H1 (cell line): ENCODE measurements around the gene FFAR2. TPM values are rescaled to one million over a fixed set of nuclear protein-coding genes. Genes with fewer than 3 reads are reported as not detected.

ENCODE experiments used
- CTCF ChIA-PET: fragments of 300-600 bp; sonication (Branson Sonifier 250); formaldehyde crosslinking; loops from one replicate; lab custom pipeline; 2021; ENCODE audit not compliant: partially characterized antibody; lab: Charles Lee
- POLR2A ChIA-PET: fragments of 300-600 bp; sonication (Branson Sonifier 250); formaldehyde crosslinking; loops from one replicate; lab custom pipeline; 2021; ENCODE audit warnings: inconsistent platforms; ENCODE audit not compliant: partially characterized antibody; lab: Charles Lee
- DNase-seq, 2 experiments: peaks; one replicate each; pipeline versions ENCODE4 v3.0.0 to v3.0.0-alpha.2; 2010 to 2022; ENCODE audit warnings: low spot score in 2 of 2, low read depth in 1 of 2, mixed read lengths in 1 of 2
- FAIRE-seq: peaks from 2 replicates; lab custom pipeline; 2011; peaks lifted over from hg19 to GRCh38; lab: Jason Lieb, UNC
- H2AFZ ChIP-seq: 2 replicates; pipeline ENCODE4 v1.8.1; 2012; ENCODE audit warnings: low read length, inconsistent platforms
- H2AK5ac ChIP-seq: 2 replicates; pipeline ENCODE4 v1.6.1; 2013; ENCODE audit warnings: low read depth, low read length
- H2BK120ac ChIP-seq: replicated peaks from 2 replicates; pipeline ENCODE3; 2013; ENCODE audit warnings: low read depth, low read length, inconsistent platforms
- H2BK12ac ChIP-seq: 2 replicates; pipeline ENCODE4 v1.6.1; 2013; ENCODE audit warnings: low read depth, low read length
- H2BK15ac ChIP-seq: 2 replicates; pipeline ENCODE4 v1.6.1; 2013; ENCODE audit warnings: low read length
- H2BK20ac ChIP-seq: 2 replicates; pipeline ENCODE4 v1.6.1; 2013; ENCODE audit warnings: low read length
- H2BK5ac ChIP-seq: 2 replicates; pipeline ENCODE4 v1.6.1; 2013; ENCODE audit warnings: low read depth, low read length
- H3K14ac ChIP-seq: 2 replicates; pipeline ENCODE4 v1.6.1; 2013; ENCODE audit warnings: inconsistent platforms; ENCODE audit not compliant: insufficient read length
- H3K18ac ChIP-seq: 2 replicates; pipeline ENCODE4 v1.6.1; 2013; ENCODE audit warnings: low read length; ENCODE audit errors: extremely low read depth
- H3K23ac ChIP-seq: 2 replicates; pipeline ENCODE4 v1.6.1; 2013; ENCODE audit warnings: inconsistent platforms; ENCODE audit not compliant: insufficient read length
- H3K23me2 ChIP-seq: 2 replicates; pipeline ENCODE4 v1.6.1; 2013; ENCODE audit warnings: low read depth, low read length
- H3K27ac ChIP-seq: 2 replicates; pipeline ENCODE4 v1.6.1; 2011; ENCODE audit warnings: low read depth, low read length, inconsistent platforms
- H3K27me3 ChIP-seq, 4 experiments: replicated peaks in 1 of 4; 1 replicate in 1 of 4; 2 replicates in 3 of 4; pipeline versions ENCODE4 v1.6.1 to v1.8.1; 2011 to 2013; ENCODE audit warnings: low read length in 3 of 4, mild to moderate bottlenecking in 3 of 4, inconsistent platforms in 2 of 4, mixed read lengths in 2 of 4, moderate library complexity in 1 of 4; ENCODE audit not compliant: control insufficient read depth in 3 of 4, insufficient read depth in 3 of 4; ENCODE audit errors: extremely low read depth in 1 of 4
- H3K36me3 ChIP-seq, 4 experiments: 2 replicates each; pipeline versions ENCODE4 v1.6.1 to v1.8.1; 2011 to 2013; ENCODE audit warnings: mild to moderate bottlenecking in 4 of 4, low read length in 3 of 4, moderate library complexity in 2 of 4, control low read depth in 1 of 4, inconsistent platforms in 1 of 4; ENCODE audit not compliant: insufficient read depth in 4 of 4, control insufficient read depth in 2 of 4
- H3K4ac ChIP-seq: replicated peaks from 2 replicates; pipeline ENCODE3; 2013; ENCODE audit warnings: low read length, low read depth, mixed read lengths, inconsistent platforms; ENCODE audit not compliant: insufficient read length
- H3K4me1 ChIP-seq, 4 experiments: replicated peaks in 1 of 4; 1 replicate in 1 of 4; 2 replicates in 3 of 4; pipeline versions ENCODE4 v1.6.1 to v1.8.1; 2011 to 2013; ENCODE audit warnings: low read length in 3 of 4, inconsistent platforms in 2 of 4, mixed read lengths in 1 of 4; ENCODE audit not compliant: insufficient read depth in 4 of 4, control insufficient read depth in 3 of 4
- H3K4me2 ChIP-seq, 2 experiments: 2 replicates each; pipeline versions ENCODE4 v1.6.1 to v1.8.1; 2011 to 2013; ENCODE audit warnings: low read depth in 2 of 2, low read length in 2 of 2, control low read depth in 1 of 2, inconsistent platforms in 1 of 2, mild to moderate bottlenecking in 1 of 2; ENCODE audit not compliant: insufficient read depth in 1 of 2
- H3K4me3 ChIP-seq, 4 experiments: fragments of 200-600, 300-600 bp in 1 of 4; sonication (generic), shearing (Covaris generic), sonication (Bioruptor Twin) in 1 of 4; 2 replicates each; pipeline versions ENCODE4 v1.5.1 to v1.8.1; 2011 to 2016; ENCODE audit warnings: low read length in 4 of 4, low read depth in 3 of 4, control low read depth in 2 of 4, inconsistent platforms in 2 of 4, mild to moderate bottlenecking in 2 of 4, mixed read lengths in 1 of 4, moderate library complexity in 1 of 4; ENCODE audit not compliant: insufficient read depth in 2 of 4; ENCODE audit errors: extremely low read depth in 1 of 4
- H3K56ac ChIP-seq: replicated peaks from 2 replicates; pipeline ENCODE3; 2013; ENCODE audit warnings: low read depth, mild to moderate bottlenecking, mixed read lengths, low read length, inconsistent platforms; ENCODE audit not compliant: insufficient read length
- H3K79me1 ChIP-seq: 2 replicates; pipeline ENCODE4 v1.6.1; 2013; ENCODE audit warnings: low read depth, low read length, control low read depth
- H3K79me2 ChIP-seq, 2 experiments: 2 replicates each; pipeline versions ENCODE4 v1.6.1 to v1.8.1; 2012 to 2013; ENCODE audit warnings: low read length in 2 of 2, mild to moderate bottlenecking in 2 of 2, inconsistent platforms in 1 of 2; ENCODE audit not compliant: insufficient read depth in 2 of 2, control insufficient read depth in 1 of 2
- H3K9ac ChIP-seq, 4 experiments: replicated peaks in 1 of 4; 1 replicate in 1 of 4; 2 replicates in 3 of 4; pipeline versions ENCODE4 v1.6.1 to v1.8.1; 2011 to 2013; ENCODE audit warnings: low read depth in 3 of 4, low read length in 3 of 4, control low read depth in 2 of 4, mild to moderate bottlenecking in 2 of 4, moderate library complexity in 2 of 4, inconsistent platforms in 1 of 4; ENCODE audit errors: extremely low read depth in 1 of 4
- H3K9me3 ChIP-seq, 2 experiments: 2 replicates each; pipeline versions ENCODE4 v1.6.1 to v1.8.1; 2012 to 2013; ENCODE audit warnings: mild to moderate bottlenecking in 2 of 2, moderate library complexity in 2 of 2, control low read depth in 1 of 2, inconsistent platforms in 1 of 2, low read depth in 1 of 2, low read length in 1 of 2, mixed read lengths in 1 of 2; ENCODE audit not compliant: insufficient read depth in 2 of 2
- H4K20me1 ChIP-seq, 2 experiments: replicated peaks in 1 of 2; 2 replicates each; pipeline versions ENCODE3 to v1.8.1; 2011 to 2013; ENCODE audit warnings: inconsistent platforms in 2 of 2, low read length in 2 of 2, mild to moderate bottlenecking in 1 of 2; ENCODE audit not compliant: insufficient read depth in 2 of 2, control insufficient read depth in 1 of 2
- H4K5ac ChIP-seq: 2 replicates; pipeline ENCODE4 v1.6.1; 2013; ENCODE audit warnings: low read length, low read depth, mixed read lengths, inconsistent platforms; ENCODE audit not compliant: insufficient read length
- H4K8ac ChIP-seq: 2 replicates; pipeline ENCODE4 v1.8.0; 2013; ENCODE audit warnings: mild to moderate bottlenecking, moderate library complexity, low read length, inconsistent platforms; ENCODE audit not compliant: insufficient read depth; ENCODE audit errors: extremely low read depth
- H4K91ac ChIP-seq: replicated peaks from 2 replicates; pipeline ENCODE3; 2013; ENCODE audit warnings: low read length, mixed read lengths, inconsistent platforms; ENCODE audit not compliant: insufficient read length
- BACH1 ChIP-seq: IDR thresholded peaks from 2 replicates; pipeline ENCODE4 v1.6.1; 2012; ENCODE audit warnings: low read length, improper control_type of control experiment
- BCL11A ChIP-seq, 2 experiments: IDR thresholded peaks; one replicate each; pipeline ENCODE4 v1.6.1; 2011; ENCODE audit warnings: low read depth in 2 of 2, low read length in 2 of 2, mild to moderate bottlenecking in 2 of 2
- CHD2 ChIP-seq: IDR thresholded peaks from 2 replicates; pipeline ENCODE4 v1.6.1; 2012; ENCODE audit warnings: low read length, improper control_type of control experiment
- EP300 ChIP-seq, 2 experiments: IDR thresholded peaks; 1 replicate in 1 of 2; 2 replicates in 1 of 2; pipeline ENCODE4 v1.6.1; 2011 to 2012; ENCODE audit warnings: low read depth in 2 of 2, low read length in 2 of 2, mild to moderate bottlenecking in 2 of 2, borderline replicate concordance in 1 of 2, inconsistent platforms in 1 of 2, moderate library complexity in 1 of 2
- FOSL1 ChIP-seq: IDR thresholded peaks from 2 replicates; pipeline ENCODE4 v1.6.1; 2011; ENCODE audit warnings: mild to moderate bottlenecking, low read depth, low read length, moderate library complexity; ENCODE audit not compliant: insufficient read depth
- KDM4A ChIP-seq: IDR thresholded peaks from one replicate; pipeline ENCODE4 v1.7.1; 2012; ENCODE audit warnings: low read depth, mild to moderate bottlenecking, moderate library complexity, low read length, inconsistent platforms; ENCODE audit not compliant: severe bottlenecking
- MAFK ChIP-seq: IDR thresholded peaks from 2 replicates; pipeline ENCODE4 v1.6.1; 2012; ENCODE audit warnings: low read depth, mild to moderate bottlenecking, improper control_type of control experiment, low read length
- RAD21 ChIP-seq, 2 experiments: IDR thresholded peaks in 1 of 2; conservative IDR thresholded peaks in 1 of 2; 2 replicates each; pipeline ENCODE4 v1.6.1; 2011; ENCODE audit warnings: low read depth in 2 of 2, low read length in 2 of 2, improper control_type of control experiment in 1 of 2, inconsistent platforms in 1 of 2, mild to moderate bottlenecking in 1 of 2, moderate library complexity in 1 of 2
- RBBP5 ChIP-seq: IDR thresholded peaks from 2 replicates; pipeline ENCODE4 v1.7.1; 2012; ENCODE audit warnings: low read depth, mild to moderate bottlenecking, inconsistent platforms, low read length, moderate library complexity, borderline replicate concordance
- SP4 ChIP-seq: IDR thresholded peaks from 2 replicates; pipeline ENCODE4 v1.6.1; 2012; ENCODE audit warnings: low read length, inconsistent platforms
- ZNF274 ChIP-seq: IDR thresholded peaks from 2 replicates; pipeline ENCODE4 v1.7.0; 2012; ENCODE audit warnings: low read length, borderline replicate concordance; ENCODE audit errors: extremely low read depth
- WGBS, 2 experiments: shearing (Covaris generic) in 1 of 2; methylation state at CpG; one replicate each; pipeline versions ENCODE4 v1.1.6 to v1.1.7; 2013 to 2015; ENCODE audit warnings: low lambda C conversion rate in 2 of 2, mixed read lengths in 2 of 2, inconsistent platforms in 1 of 2, low coverage in 1 of 2, missing lambda C conversion rate in 1 of 2; ENCODE audit not compliant: insufficient replicate concordance in 2 of 2, insufficient coverage in 1 of 2, insufficient read length in 1 of 2; ENCODE audit errors: extremely low coverage in 1 of 2, missing lambda C conversion rate in 1 of 2; 5-methylcytosine and 5-hydroxymethylcytosine counted together
- polyA plus RNA-seq, 7 experiments: library from polyadenylated mRNA; depleted of rRNA in 3 of 7; stranded (reverse) in 5 of 7; unstranded in 2 of 7; fragments of >200 nt in 5 of 7; fragments of 200-250 nt in 2 of 7; gene quantifications; 1 replicate in 5 of 7; 2 replicates in 1 of 7; 4 replicates in 1 of 7; pipeline versions ENCODE4 v1.2.1 to v1.2.3, GENCODE V29; 2011 to 2013; ENCODE audit warnings: missing spikeins in 2 of 7, mixed read lengths in 2 of 7
- total RNA-seq: library from RNA; stranded (reverse); fragmentation: NEBNext Ultra II Directional; extraction: Animal tissue kit (Norgen Biotek cat#: 25700); gene quantifications from 2 replicates; pipeline ENCODE4 v1.2.1, GENCODE V29; 2021
- TF ChIP-seq, protein P1 (sequence below): IDR thresholded peaks from 2 replicates; pipeline ENCODE4 v1.6.1; 2011; ENCODE audit warnings: low read length, improper control_type of control experiment

The FFAR2 gene
- total and polyA plus RNA-seq, 2 of the 8 experiments (the other 6 are each of a cell fraction or from before 2014, with no cell fraction given) = not detected

DNA sequence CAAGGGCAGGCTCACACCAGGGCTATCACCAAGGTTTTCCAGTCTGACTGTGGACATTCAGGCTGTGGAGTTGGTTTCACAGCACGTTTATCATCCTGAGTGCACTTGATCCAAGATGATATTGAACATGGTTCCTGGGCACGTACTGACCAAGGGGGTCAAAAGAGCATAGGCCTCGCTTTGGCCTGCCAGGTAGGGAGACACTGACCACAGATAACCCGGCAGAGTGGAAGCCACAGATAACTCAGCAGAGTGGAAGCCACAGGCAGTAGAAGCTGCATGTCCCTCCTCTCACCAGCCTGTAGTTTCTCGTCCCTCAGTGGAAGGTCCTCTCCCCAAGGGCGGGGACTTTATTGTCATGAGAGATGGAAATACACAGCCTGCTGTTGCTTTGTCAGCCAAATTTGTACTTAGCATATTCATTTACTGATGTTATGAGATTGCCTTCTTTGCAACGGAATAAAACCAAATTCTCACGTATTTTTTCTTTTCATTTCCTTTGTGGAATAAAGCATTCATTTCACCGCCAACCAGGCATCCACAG, 51.0 kb downstream of the FFAR2 start:
- H4K20me1 ChIP-seq = peaks cover 2 to 14% of the 10 kb centered on the region in 2 experiments
- FAIRE-seq = no peak
- TF ChIP-seq KDM4A (no peak), SP4 (no peak), CHD2 (no peak), EP300 (IDR thresholded peaks at IDR 0.05; ENCODE audit: borderline replicate concordance in 1 of 2, low read depth in 2 of 2, low read length in 2 of 2) (no peak), BACH1 (no peak), FOSL1 (no peak), RBBP5 (no peak), ZNF274 (no peak), MAFK (no peak), RAD21 (IDR thresholded peaks at IDR 0.05 in 1 of 2, conservative IDR thresholded peaks at IDR 0.05 in 1 of 2; ENCODE audit: low read depth in 2 of 2, low read length in 2 of 2) (no peak), BCL11A (IDR thresholded peaks at IDR 0.05; ENCODE audit: low read depth in 2 of 2, low read length in 2 of 2) (no peak)
- TF ChIP-seq, protein P1, sequence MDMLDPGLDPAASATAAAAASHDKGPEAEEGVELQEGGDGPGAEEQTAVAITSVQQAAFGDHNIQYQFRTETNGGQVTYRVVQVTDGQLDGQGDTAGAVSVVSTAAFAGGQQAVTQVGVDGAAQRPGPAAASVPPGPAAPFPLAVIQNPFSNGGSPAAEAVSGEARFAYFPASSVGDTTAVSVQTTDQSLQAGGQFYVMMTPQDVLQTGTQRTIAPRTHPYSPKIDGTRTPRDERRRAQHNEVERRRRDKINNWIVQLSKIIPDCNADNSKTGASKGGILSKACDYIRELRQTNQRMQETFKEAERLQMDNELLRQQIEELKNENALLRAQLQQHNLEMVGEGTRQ = no peak

More for the DNA sequence above, 51.0 kb downstream of the FFAR2 start:
- no peak overlapping the region for H3K9ac ChIP-seq
- H3K79me1 ChIP-seq = no peaks in the 10 kb centered on the region
- no peak overlapping the region for H3K4me2 ChIP-seq
- H3K9me3 ChIP-seq = no peaks in the 10 kb centered on the region
- H4K8ac ChIP-seq = no peak overlapping the region
- H3K79me2 ChIP-seq = no peaks in the 10 kb centered on the region
- no peak overlapping the region for H3K14ac ChIP-seq
- no peak overlapping the region for H2BK12ac ChIP-seq
- WGBS, 2 experiments = 87% methylated on average over 9 of the region's 9 CpGs; no CpG with 5 or more reads in 1 of the 2 experiments
- H3K27ac ChIP-seq = no peak overlapping the region
- no peak overlapping the region for H2AFZ ChIP-seq
- no peak overlapping the region for H2BK5ac ChIP-seq
- H2BK20ac ChIP-seq = no peak overlapping the region
- no peak overlapping the region for H4K5ac ChIP-seq
- ChIA-PET CTCF (interaction anchor here (0.6 kb wide), 1 partner anchor 19 kb away, joined by 3 read pairs; no protein-coding TSS in a partner anchor), POLR2A (interaction anchor here (1.8 kb wide), 1 partner anchor 18 kb away, joined by 5 read pairs; no protein-coding TSS in a partner anchor)
- no peak overlapping the region for H3K4ac ChIP-seq
- no peak overlapping the region for H3K18ac ChIP-seq
- no peaks in the 10 kb centered on the region for H3K27me3 ChIP-seq
- no peak overlapping the region for H3K56ac ChIP-seq
- H3K36me3 ChIP-seq = peaks cover 11 to 49% (median 34%) of the 10 kb centered on the region in 4 experiments
- no peak overlapping the region for H3K23ac ChIP-seq
- no peak for DNase-seq
- H4K91ac ChIP-seq = no peak overlapping the region
- peaks cover 0 to 5% (median 3%) of the 10 kb centered on the region in 4 experiments; a peak in 3 of 7 replicates for H3K4me1 ChIP-seq
- H2BK15ac ChIP-seq = no peak overlapping the region
- H2AK5ac ChIP-seq = no peak overlapping the region
- H3K4me3 ChIP-seq = no peak overlapping the region
- H3K23me2 ChIP-seq = no peaks in the 10 kb centered on the region
- H2BK120ac ChIP-seq = no peak overlapping the region
